LNCaP clone FGC (cell line): Measurements from ENCODE around the gene NOL8.

Source experiments
- DNase-seq: peaks from one replicate; pipeline ENCODE4 v3.0.0-alpha.2; 2011; ENCODE audit warnings: low read depth
- H3K4me3 ChIP-seq: 2 replicates; pipeline ENCODE4 v1.5.1; 2011; ENCODE audit warnings: mild to moderate bottlenecking, low read depth, low read length, control low read depth
- TF ChIP-seq, protein P1 (sequence below): IDR thresholded peaks from 2 replicates; pipeline ENCODE4 v1.5.1; 2012; ENCODE audit warnings: mild to moderate bottlenecking; ENCODE audit not compliant: control insufficient read depth, insufficient read depth; ENCODE audit errors: extremely low read depth

The NOL8 gene

DNA sequence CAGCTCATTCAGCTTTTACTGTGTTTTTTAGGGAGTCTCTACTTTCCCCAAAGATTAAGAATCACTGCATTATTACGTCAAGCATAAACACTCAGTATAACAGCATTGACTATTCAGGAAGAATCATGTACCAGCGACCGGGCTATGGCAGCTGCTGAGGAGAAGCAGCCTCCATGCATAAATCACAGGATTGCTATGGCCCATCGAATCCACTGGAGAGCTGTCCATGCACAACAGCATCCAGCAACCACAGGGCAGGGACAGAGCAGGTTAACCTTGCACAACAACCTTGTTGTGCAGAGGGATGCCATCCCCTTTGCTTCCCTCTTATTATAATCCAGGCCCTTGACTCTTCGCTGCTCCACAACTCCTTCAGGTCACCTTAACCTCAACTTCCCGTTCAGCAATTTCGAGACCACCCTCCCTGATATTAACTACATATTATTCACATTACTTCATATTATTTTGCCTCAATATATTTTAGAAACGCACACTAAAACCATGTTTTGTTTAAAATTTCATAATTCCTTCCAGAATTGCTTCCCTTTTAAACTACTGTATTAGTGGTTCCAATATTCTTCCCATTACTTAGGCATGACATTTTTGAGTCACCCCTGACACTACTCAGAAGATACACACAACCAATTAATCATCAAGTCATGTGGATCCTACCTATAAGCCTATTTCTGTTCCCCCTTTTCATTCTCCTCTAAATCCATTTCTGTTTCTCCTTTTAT is 32.6 kb downstream of the NOL8 start:
- DNase-seq = no peak
- peak overlapping the region; percentile 92 for H3K4me3 ChIP-seq
- TF ChIP-seq, protein P1, sequence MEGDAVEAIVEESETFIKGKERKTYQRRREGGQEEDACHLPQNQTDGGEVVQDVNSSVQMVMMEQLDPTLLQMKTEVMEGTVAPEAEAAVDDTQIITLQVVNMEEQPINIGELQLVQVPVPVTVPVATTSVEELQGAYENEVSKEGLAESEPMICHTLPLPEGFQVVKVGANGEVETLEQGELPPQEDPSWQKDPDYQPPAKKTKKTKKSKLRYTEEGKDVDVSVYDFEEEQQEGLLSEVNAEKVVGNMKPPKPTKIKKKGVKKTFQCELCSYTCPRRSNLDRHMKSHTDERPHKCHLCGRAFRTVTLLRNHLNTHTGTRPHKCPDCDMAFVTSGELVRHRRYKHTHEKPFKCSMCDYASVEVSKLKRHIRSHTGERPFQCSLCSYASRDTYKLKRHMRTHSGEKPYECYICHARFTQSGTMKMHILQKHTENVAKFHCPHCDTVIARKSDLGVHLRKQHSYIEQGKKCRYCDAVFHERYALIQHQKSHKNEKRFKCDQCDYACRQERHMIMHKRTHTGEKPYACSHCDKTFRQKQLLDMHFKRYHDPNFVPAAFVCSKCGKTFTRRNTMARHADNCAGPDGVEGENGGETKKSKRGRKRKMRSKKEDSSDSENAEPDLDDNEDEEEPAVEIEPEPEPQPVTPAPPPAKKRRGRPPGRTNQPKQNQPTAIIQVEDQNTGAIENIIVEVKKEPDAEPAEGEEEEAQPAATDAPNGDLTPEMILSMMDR = no peak

DNA sequence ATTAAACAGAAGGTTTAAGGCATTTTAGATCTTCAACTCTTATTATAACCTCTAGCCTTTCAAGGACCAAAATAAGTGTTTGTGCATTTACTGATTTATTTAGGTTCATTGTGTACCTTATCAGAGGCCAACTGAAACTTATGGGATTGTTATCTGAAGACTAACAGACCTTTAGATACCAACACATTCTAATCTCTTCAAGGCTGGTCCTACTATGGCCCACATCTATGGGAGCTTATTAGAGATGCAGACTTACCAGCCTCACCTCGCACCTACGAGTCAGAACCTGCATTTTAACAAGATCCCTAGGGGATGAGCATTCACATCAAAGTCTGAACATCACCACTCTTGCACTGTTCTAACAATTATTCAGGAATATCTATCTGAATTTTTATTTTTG is 33.6 kb downstream of the NOL8 start:
- peak overlapping the region; percentile 92; the same call in 1 of the 2 replicates for H3K4me3 ChIP-seq
- DNase-seq = no peak
- TF ChIP-seq, protein P1 = no peak

DNA sequence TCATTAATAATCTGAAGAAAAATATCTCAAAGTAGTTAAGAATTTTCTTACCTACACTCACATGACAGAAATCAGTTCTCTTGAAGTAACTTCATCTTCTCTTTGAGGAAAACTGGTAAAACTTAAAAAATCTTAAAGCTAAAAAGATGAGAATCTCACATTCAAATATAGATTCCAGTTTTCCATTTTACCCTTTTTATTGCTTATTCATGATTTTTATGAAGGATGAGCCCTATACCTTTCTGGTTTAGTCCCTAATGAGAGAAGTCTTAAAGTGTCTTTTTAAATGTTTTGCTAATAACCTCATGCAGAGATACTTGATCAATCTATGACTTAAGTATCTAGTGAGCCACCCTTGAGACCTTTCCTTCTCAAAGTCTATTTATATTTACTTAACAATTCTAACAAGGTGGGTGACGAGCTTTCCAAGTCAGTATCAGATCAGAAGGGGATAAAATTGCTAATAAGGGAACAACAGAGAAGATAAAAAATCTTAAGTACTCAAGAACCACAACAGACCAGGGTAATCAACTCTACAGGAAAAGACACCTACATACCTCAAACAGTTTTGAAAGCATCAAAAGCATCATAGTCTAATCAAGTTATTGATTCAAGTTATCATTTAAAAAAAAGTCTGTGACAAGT is 34.2 kb downstream of the NOL8 start:
- TF ChIP-seq, protein P1 = no peak
- DNase-seq = no peak
- H3K4me3 ChIP-seq = no peak overlapping the region

DNA sequence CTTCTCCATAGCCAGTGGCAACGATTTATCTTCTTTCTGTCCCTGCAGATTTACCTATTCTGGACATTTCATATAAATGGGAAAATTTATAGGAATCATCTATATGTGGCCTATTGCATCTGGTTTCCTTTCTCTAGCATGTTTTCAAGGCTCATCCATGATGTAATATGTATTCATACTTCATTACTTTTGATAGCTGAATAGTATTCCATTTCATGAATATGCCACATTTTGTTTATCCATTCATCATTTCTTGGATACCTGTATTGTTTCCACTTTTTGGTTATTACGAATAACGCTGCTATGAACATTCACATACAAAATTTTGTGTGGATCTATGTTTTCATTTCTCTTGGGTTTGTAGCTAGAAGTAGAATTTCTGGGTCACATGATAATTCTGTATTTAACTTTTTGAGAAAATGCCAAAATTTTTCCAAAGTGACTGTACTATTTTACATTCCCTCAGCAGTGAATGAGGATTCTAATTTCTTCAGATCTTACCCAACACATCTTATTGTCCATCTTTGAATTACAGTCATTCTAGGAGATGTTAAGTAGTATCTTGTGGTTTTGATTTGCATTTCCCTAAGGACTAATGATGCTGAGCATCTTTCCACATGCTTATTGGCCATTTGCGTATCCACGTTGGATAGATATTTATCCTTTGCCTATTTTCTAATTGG is 35.3 kb downstream of the NOL8 start:
- TF ChIP-seq, protein P1 = no peak
- DNase-seq = no peak
- H3K4me3 ChIP-seq = no peak overlapping the region

DNA sequence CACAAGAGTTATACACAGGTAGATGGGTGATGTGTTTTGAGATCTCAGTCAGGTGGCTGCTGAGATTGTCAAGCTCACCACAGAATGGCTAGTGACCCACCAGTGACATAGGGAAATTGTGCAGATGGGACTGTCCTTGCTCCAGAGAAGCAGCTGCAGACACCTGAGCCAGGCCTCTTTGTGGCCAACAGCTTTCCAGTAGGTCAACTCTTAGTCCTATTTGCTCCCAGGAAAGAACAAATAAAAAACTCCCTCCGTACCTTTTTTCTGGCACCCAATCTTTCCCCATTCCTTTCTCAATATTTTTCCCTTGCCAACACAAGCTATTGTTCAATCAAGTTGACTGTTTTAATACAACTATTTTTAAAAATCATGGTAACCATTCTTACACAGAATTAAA is 45.8 kb downstream of the NOL8 start:
- no peak for DNase-seq
- no peak overlapping the region for H3K4me3 ChIP-seq

DNA sequence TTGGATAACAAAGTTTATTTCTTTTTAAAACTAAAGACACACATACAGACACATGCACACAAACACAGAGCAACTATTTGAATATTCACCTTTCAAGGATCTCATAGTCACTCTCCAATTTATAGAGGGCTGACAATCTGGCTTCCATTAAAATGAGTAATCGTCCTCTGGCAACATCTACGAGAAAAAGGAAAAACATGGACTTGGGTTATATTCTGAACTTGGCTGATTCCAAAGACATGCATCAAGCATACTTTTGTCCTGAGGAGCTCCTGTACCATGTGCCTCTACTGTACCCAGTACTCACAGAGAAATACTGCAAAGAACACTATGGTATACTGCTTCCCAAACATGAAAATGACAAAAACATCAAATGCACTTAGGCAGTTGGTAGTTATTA is 47.0 kb downstream of the NOL8 start:
- TF ChIP-seq, protein P1 = no peak
- H3K4me3 ChIP-seq = no peak overlapping the region
- no peak for DNase-seq

More for the DNA sequence above, 45.8 kb downstream of the NOL8 start:
- TF ChIP-seq, protein P1 = no peak
